CD4-positive, alpha-beta T cell treated with Interleukin-17A for 1 hour (primary cell): ENCODE data around the gene KRR1.
A peak's percentile ranks its signal among the peaks of the same experiment; 100 is the strongest.
"Not testable (repeated sequence)": the region's sequence is repeated elsewhere in the genome, so short reads cannot be mapped to it uniquely, and the experiment has no call there.

ENCODE experiments used
- DNase-seq: peaks from one replicate; pipeline ENCODE4 v3.0.0-alpha.2; 2020

The KRR1 gene

GRCh38 chr12:75474116-75474515 is 37.3 kb downstream of the KRR1 start:
- no peak for DNase-seq

- DNase-seq = no peak
Observed at GRCh38 chr12:75471902-75472890, 39.2 kb downstream of the KRR1 start.

- DNase-seq = no peak
Observed at GRCh38 chr12:75460204-75460603, 51.2 kb downstream of the KRR1 start.

- DNase-seq = no peak
Observed at GRCh38 chr12:75459755-75460154, 51.7 kb downstream of the KRR1 start.

GRCh38 chr12:75457866-75458265 is 53.5 kb downstream of the KRR1 start:
- DNase-seq = not testable (repeated sequence)

GRCh38 chr12:75457191-75457590 is 54.2 kb downstream of the KRR1 start:
- DNase-seq = peak; percentile 39

GRCh38 chr12:75455839-75456238 is 55.6 kb downstream of the KRR1 start:
- no peak for DNase-seq

GRCh38 chr12:75452675-75453330 is 58.6 kb downstream of the KRR1 start:
- DNase-seq = no peak

GRCh38 chr12:75447691-75448393 is 63.6 kb downstream of the KRR1 start:
- DNase-seq = no peak

- no peak for DNase-seq
Observed at GRCh38 chr12:75446857-75447256, 64.6 kb downstream of the KRR1 start.

GRCh38 chr12:75445137-75445507 is 66.3 kb downstream of the KRR1 start:
- not testable (repeated sequence) for DNase-seq

GRCh38 chr12:75444429-75445136 is 66.8 kb downstream of the KRR1 start:
- no peak for DNase-seq

GRCh38 chr12:75443709-75444108 is 67.7 kb downstream of the KRR1 start:
- DNase-seq = no peak

GRCh38 chr12:75442454-75442853 is 69.0 kb downstream of the KRR1 start:
- DNase-seq = not testable (repeated sequence)

- not testable (repeated sequence) for DNase-seq
Observed at GRCh38 chr12:75441687-75442449, 69.5 kb downstream of the KRR1 start.
